Stimulated activated CD4-positive, alpha-beta T cell treated with anti-CD3 and anti-CD28 coated beads, TNF-alpha, amount 100 ng/mL, for 4 hours (primary cell): ENCODE results near the gene BZW1.

Source experiments
- DNase-seq, 3 experiments: peaks; one replicate each; pipeline ENCODE4 v3.0.0-alpha.2; 2020; ENCODE audit warnings: low read depth in 3 of 3

Gene BZW1

GRCh38 chr2:200811333-200812121 lies at the start of gene BZW1:
Gene BZW1 (plus strand): TSS chr2:200811910. CDS start chr2:200813218, 1,308 bp downstream.
- peak; percentile 92 to 96 (median 93) for DNase-seq

- DNase-seq = no peak
Measured at GRCh38 chr2:200762127-200762526, 49.6 kb upstream of the BZW1 start.

- DNase-seq = no peak
Measured at GRCh38 chr2:200763422-200763821, 48.3 kb upstream of the BZW1 start.

- no peak for DNase-seq
Measured at GRCh38 chr2:200765139-200765951, 46.4 kb upstream of the BZW1 start.

- DNase-seq = no peak
Measured at GRCh38 chr2:200765995-200766660, 45.6 kb upstream of the BZW1 start.

- DNase-seq = no peak
Measured at GRCh38 chr2:200767111-200767885, 44.4 kb upstream of the BZW1 start.

DNA sequence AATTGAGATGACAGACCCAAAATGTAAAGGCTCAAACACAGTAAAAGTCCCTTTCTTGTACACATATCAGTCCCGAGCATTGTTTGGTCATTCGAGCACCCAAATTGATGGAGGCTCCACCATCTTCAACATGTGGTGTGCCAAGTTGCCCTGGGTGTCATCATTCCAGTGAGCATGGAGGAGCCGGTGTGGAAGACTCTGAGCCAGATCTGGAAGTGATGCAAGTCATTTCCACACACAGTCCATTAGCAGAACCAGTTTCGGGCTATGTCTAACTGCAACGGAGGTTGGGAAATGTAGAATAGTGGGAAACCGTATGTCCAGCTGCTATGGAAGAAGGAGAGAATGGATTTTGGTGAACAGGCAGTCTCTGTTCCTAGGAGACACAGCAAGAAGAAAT lies 40.9 kb upstream of the BZW1 start:
- DNase-seq = no peak

GRCh38 chr2:200772620-200773019 lies 39.1 kb upstream of the BZW1 start:
- DNase-seq = no peak

DNA sequence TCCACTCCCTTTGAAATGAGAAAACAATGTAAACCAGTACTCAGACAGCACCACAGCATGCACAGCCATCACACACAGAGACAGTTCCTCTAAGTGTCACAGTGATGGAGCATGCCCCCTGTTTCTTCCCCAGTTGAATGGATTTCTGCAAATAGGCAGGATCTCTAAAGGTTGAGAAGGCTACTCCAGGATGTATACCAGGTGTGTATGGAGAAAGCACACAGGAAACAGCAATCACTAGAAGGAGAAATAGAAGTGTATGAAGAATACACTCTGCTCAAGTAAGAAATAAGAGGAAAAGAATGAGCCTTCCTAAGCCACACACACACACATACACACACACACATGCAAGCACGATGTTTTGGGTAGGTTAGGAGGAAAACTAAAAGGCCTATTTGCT lies 38.6 kb upstream of the BZW1 start:
- no peak for DNase-seq

DNA sequence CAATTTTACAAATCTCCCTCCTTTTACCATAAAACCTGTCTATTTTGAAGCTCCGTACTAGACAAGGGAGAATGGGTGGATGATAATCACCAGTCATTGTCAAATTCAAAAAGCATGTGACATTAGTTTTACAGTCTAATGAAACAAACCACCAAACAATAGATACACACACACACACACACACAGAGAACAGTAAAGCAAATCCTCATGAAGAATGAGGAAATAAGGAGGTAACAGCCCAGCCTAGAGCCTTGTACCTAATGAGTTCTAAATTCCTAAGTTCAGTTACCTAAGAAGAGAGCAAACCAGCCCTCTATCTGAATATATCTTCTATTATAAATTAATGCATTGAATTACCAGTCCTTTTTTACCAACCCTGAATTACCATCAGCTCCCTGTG lies 36.8 kb upstream of the BZW1 start:
- DNase-seq = no peak

DNA sequence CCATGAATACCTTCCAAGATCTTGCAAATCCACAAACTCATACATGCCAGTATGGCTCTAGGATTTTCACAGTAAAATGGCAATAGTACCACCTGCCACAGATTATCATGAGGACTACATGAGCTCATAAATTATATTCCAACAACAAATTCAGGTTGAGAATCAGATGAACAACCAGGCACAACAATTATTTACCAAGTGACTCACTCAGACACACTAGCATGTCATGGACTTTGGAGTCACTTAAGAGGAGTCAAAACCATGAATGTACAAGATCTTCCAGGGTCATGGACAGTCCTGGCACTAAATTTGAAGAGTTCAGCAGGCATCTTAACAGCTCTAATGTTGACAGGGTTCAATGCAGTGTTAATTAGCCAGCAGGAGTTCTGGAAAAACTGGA lies 34.4 kb upstream of the BZW1 start:
- no peak for DNase-seq

DNA sequence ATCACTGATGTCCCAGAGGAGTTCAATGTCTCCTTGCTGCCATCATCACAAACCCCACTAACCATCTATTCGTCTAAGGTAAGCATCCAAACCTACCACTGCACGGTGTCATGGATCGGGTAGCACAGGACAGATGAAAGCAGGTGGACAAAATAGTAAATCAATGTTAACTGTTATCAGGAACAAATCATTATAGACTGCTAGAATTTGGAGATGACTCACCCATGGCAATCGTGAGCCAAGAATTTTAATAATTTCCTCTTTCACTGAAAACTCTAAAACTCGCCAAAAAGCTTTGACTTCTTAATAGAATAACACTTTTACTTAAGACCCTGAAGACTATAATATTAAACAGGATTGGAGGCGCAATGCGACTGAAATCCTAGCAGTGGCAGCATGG lies 33.7 kb upstream of the BZW1 start:
- no peak for DNase-seq

GRCh38 chr2:200779214-200779613 lies 32.5 kb upstream of the BZW1 start:
- DNase-seq = no peak

- no peak for DNase-seq
Measured at GRCh38 chr2:200781616-200782015, 30.1 kb upstream of the BZW1 start.

DNA sequence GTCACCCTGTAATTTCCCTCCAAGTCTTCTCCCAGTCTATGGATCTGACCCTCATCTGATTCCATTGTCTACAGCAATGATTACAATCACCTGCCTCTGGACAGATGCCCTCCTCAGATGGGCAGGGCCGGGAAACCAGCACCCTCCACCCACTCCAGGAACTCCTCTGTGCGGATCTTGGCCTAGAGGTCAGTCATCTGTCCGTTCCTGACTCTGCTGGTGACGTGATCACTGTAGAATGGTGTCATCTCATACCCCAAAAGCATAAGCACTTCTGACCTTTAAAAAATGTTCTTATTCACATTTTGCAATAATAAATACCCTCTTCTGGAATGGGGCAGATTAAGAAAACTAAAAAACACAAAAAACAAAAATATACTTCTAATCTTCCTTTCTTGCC lies 29.5 kb upstream of the BZW1 start:
- no peak for DNase-seq

GRCh38 chr2:200784215-200784614 lies 27.5 kb upstream of the BZW1 start:
- DNase-seq = no peak

DNA sequence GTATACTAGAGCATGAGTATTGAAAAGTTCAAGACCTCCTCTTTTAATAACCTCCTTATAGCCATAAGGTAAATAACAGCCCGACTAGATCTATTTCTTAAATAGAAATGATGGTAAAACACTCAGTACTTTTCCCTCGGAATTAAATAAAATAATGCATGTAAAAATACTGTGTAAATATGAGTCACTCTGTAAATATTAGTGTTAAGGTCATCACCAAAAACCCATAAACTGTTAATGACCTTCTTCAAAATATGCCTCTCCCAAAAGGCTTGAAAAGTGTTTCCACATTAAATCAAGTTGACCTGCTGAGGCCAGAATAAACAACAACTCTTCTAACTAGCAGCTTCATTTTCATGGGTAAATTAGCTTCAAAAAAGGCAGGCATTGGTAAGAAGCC lies 25.3 kb upstream of the BZW1 start:
- DNase-seq = no peak

- DNase-seq = no peak
Measured at GRCh38 chr2:200786826-200787225, 24.9 kb upstream of the BZW1 start.

DNA sequence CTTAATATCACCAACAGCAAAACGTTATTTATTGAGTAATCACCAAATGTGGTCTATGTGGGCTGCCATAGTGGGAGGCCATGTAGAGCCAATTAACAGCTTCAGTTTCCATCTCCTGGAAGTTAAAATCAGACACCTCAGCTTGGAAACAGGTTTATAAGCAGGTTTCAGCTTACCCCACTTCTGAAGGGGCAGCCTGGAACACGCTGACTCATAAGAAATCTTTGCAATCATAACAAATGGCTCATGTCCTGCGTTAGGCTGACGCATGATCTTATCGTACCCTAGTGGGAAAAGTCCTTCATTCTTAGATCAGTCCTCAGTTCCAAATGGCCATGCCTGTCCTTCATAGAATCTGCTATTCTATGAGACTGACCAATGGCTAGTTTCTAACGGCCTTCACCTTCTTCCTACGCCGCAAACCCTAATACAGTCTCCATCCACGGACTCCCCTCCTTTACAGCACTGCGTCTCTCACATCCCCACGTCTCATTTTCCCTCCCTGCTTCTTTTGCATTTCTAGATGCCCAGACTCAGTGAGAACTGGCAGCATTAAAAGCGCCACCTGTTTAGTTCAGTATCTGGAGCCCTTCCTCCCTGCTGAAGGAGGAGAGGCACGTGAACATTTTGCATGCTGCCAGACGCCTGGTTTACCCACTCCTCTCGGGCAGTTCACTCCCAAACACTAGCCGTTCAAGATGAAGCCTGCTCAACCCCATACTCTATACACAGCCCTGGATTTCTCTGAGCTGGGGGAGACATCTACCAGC lies 24.2 kb upstream of the BZW1 start:
- DNase-seq = no peak

DNA sequence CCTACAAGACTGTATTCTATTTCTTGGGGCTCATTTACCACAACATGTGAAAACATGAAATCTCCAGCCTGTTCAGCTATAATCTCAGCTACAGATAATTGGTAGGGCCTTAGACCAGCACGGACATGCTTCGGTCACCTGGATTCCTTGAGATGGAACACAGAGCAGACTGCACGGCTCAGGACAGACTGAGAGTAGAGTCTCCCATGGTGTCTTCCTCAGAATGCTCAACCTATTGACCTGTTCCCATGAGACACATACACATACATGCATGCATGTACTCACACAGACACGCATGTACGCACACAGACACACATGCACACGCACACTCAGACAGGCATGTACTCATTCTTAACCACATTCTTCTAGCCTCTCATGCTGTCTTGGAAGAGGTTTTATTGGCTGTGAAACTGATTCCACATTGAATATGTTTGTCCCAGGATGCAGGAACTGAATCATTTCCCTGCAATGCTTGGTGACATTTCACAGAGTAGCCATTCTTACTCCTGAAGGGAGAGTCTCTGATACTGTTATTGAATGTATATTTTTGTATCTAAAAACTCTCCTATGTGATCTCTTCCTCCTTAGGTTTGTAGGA lies 23.5 kb upstream of the BZW1 start:
- no peak for DNase-seq

DNA sequence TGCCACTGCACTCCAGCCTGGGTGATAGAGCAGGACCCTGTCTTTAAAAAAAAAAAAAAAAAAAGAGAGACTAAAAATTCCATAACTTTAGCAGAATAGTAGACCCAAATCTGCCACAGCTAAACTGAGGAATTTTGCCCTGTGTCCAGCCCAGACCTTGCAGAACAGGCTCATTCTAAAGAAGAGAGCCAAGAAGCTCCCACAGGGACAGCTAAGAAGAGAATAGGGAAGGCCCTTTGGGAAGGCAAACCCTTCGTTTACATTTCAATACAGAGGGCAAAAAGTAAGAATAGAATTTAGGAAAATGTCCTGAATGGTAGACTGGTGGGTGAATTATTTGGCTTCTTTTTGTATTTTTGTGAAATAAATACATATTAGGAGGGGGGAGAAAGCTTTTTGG lies 21.5 kb upstream of the BZW1 start:
- no peak for DNase-seq
